ENCODE results near the gene KCTD20.

KCTD20 gene

DNA sequence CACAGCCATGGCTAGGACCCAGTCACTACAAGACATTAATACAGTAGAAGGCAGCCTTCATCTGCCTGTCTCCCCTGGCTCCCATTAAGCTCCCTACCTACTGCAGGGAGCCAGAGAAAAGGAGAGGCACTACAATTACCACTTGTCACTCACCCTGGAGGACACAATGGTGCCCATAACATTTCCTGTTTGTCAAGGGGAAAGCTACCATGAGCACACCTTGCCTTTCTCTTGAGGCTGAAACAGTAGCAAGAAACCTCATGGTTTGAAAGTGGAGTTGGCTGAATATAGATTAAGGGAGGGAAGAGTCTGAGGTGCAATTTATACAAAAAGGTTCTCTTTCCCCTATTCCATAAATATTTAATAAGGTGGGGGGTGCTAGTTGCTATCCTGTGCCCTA, 76.6 kb downstream of the KCTD20 start:
- H2AFZ ChIP-seq (ENCODE audit: low read depth, low read length) = no peak overlapping the region
- TF ChIP-seq, protein P1, sequence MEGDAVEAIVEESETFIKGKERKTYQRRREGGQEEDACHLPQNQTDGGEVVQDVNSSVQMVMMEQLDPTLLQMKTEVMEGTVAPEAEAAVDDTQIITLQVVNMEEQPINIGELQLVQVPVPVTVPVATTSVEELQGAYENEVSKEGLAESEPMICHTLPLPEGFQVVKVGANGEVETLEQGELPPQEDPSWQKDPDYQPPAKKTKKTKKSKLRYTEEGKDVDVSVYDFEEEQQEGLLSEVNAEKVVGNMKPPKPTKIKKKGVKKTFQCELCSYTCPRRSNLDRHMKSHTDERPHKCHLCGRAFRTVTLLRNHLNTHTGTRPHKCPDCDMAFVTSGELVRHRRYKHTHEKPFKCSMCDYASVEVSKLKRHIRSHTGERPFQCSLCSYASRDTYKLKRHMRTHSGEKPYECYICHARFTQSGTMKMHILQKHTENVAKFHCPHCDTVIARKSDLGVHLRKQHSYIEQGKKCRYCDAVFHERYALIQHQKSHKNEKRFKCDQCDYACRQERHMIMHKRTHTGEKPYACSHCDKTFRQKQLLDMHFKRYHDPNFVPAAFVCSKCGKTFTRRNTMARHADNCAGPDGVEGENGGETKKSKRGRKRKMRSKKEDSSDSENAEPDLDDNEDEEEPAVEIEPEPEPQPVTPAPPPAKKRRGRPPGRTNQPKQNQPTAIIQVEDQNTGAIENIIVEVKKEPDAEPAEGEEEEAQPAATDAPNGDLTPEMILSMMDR (IDR thresholded peaks at IDR 0.05; ENCODE audit: low read depth, low read length) = no peak
- TF ChIP-seq EZH2phosphoT487 (IDR thresholded peaks at IDR 0.05; ENCODE audit: low read depth) = no peak
- H3K9ac ChIP-seq (ENCODE audit: low read length) = no peak overlapping the region
- no peaks in the 10 kb centered on the region for H3K9me3 ChIP-seq (ENCODE audit: insufficient read depth, low read length)
- no peak overlapping the region for H3K4me2 ChIP-seq (ENCODE audit: low read length)
- no peaks in the 10 kb centered on the region for H3K79me2 ChIP-seq (ENCODE audit: low read length)
- H3K4me1 ChIP-seq (ENCODE audit: low read length) = no peaks in the 10 kb centered on the region
- no peak overlapping the region for H3K27ac ChIP-seq (ENCODE audit: low read length)
- H3K4me3 ChIP-seq (ENCODE audit: low read length) = no peak overlapping the region
- H3K27me3 ChIP-seq (ENCODE audit: low read depth, low read length) = no peaks in the 10 kb centered on the region
- peaks cover 16% of the 10 kb centered on the region for H3K36me3 ChIP-seq (replicated peaks; ENCODE audit: low read depth, low read length)
- no peaks in the 10 kb centered on the region for H4K20me1 ChIP-seq (ENCODE audit: insufficient read depth, low read length)

DNA sequence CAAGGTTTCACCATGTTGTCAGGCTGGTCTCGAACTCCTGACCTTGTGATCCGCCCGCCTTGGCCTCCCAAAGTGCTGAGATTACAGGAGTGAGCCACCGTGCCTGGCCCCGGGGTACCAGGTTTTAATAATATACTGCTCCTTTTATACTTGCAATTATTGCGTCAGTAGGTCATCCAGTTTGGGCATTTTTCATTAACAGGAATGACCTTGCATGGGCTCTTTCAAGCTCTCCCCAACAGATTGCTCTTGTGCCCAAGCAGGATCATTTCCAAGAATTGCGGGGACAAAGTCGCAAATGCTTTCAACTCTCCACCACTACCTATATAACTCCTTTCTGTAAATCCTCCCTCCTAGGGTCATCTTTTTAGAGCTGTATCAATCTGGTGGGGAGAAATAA, 80.7 kb downstream of the KCTD20 start:
- H3K4me2 ChIP-seq (ENCODE audit: low read length) = no peak overlapping the region
- H3K4me3 ChIP-seq (ENCODE audit: low read length) = no peak overlapping the region
- H3K36me3 ChIP-seq (replicated peaks; ENCODE audit: low read depth, low read length) = peaks cover 18% of the 10 kb centered on the region
- H3K27me3 ChIP-seq (ENCODE audit: low read depth, low read length) = no peaks in the 10 kb centered on the region
- no peaks in the 10 kb centered on the region for H4K20me1 ChIP-seq (ENCODE audit: insufficient read depth, low read length)
- no peak overlapping the region for H2AFZ ChIP-seq (ENCODE audit: low read depth, low read length)
- H3K9ac ChIP-seq (ENCODE audit: low read length) = no peak overlapping the region
- no peak for TF ChIP-seq EZH2phosphoT487 (IDR thresholded peaks at IDR 0.05; ENCODE audit: low read depth)
- TF ChIP-seq, protein P1 (IDR thresholded peaks at IDR 0.05; ENCODE audit: low read depth, low read length) = no peak
- no peaks in the 10 kb centered on the region for H3K79me2 ChIP-seq (ENCODE audit: low read length)
- H3K27ac ChIP-seq (ENCODE audit: low read length) = no peak overlapping the region
- H3K4me1 ChIP-seq (ENCODE audit: low read length) = no peaks in the 10 kb centered on the region
- H3K9me3 ChIP-seq (ENCODE audit: insufficient read depth, low read length) = no peaks in the 10 kb centered on the region

DNA sequence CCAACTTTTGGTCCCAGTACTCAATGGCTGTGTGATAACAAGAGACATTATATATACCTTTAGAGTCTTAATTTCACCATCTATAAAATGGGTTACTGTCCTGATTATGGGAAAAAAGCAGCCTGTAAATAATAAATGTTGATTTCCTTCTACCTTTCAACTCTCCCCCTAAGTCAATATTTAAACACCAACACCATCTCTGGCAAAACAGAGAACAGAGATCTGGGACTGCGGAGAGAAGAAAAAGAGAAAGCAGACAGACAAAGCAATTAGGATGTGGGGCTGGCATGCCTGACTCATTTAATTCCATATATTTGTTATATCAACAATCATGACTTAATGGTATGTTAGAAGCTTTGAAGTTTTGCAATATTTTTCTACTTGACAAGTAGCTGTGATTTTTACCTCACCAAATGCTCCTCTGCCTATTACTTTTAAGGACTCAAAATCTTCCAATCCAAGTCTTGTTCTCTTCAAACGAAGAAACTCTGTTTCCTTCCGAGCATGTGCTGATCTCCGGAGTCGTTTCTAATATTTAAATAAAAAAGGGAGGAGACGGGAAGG, 81.2 kb downstream of the KCTD20 start:
- H3K4me3 ChIP-seq (ENCODE audit: low read length) = no peak overlapping the region
- no peak overlapping the region for H3K27ac ChIP-seq (ENCODE audit: low read length)
- no peaks in the 10 kb centered on the region for H3K79me2 ChIP-seq (ENCODE audit: low read length)
- no peak overlapping the region for H3K9ac ChIP-seq (ENCODE audit: low read length)
- no peaks in the 10 kb centered on the region for H4K20me1 ChIP-seq (ENCODE audit: insufficient read depth, low read length)
- no peaks in the 10 kb centered on the region for H3K27me3 ChIP-seq (ENCODE audit: low read depth, low read length)
- TF ChIP-seq, protein P1 (IDR thresholded peaks at IDR 0.05; ENCODE audit: low read depth, low read length) = no peak
- TF ChIP-seq EZH2phosphoT487 (IDR thresholded peaks at IDR 0.05; ENCODE audit: low read depth) = no peak
- H3K4me1 ChIP-seq (ENCODE audit: low read length) = no peaks in the 10 kb centered on the region
- no peak overlapping the region for H2AFZ ChIP-seq (ENCODE audit: low read depth, low read length)
- no peaks in the 10 kb centered on the region for H3K9me3 ChIP-seq (ENCODE audit: insufficient read depth, low read length)
- peaks cover 18% of the 10 kb centered on the region for H3K36me3 ChIP-seq (replicated peaks; ENCODE audit: low read depth, low read length)
- H3K4me2 ChIP-seq (ENCODE audit: low read length) = no peak overlapping the region

DNA sequence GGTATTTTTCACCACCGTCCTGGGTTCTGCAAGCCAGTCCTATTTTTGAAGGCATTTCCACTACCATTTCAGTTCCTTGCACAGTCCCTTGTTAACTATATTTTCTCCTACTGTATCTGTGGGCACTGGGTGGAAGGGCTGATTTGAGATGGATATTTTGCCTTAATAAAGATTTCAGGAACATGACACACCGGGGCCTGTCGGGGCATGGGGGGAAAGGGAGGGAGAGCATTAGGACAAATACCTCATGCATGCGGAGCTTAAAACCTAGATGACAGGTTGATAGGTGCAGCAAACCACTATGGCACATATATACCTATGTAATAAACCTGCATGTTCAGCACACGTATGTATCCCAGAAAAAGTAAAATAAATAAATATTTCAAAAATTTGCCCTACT, 82.1 kb downstream of the KCTD20 start:
- H3K36me3 ChIP-seq (replicated peaks; ENCODE audit: low read depth, low read length) = peaks cover 16% of the 10 kb centered on the region
- no peak overlapping the region for H3K27ac ChIP-seq (ENCODE audit: low read length)
- TF ChIP-seq, protein P1 (IDR thresholded peaks at IDR 0.05; ENCODE audit: low read depth, low read length) = no peak
- no peak for TF ChIP-seq EZH2phosphoT487 (IDR thresholded peaks at IDR 0.05; ENCODE audit: low read depth)
- no peak overlapping the region for H3K9ac ChIP-seq (ENCODE audit: low read length)
- H3K79me2 ChIP-seq (ENCODE audit: low read length) = no peaks in the 10 kb centered on the region
- H3K4me2 ChIP-seq (ENCODE audit: low read length) = no peak overlapping the region
- H3K9me3 ChIP-seq (ENCODE audit: insufficient read depth, low read length) = no peaks in the 10 kb centered on the region
- H3K4me3 ChIP-seq (ENCODE audit: low read length) = no peak overlapping the region
- H4K20me1 ChIP-seq (ENCODE audit: insufficient read depth, low read length) = no peaks in the 10 kb centered on the region
- no peak overlapping the region for H2AFZ ChIP-seq (ENCODE audit: low read depth, low read length)
- no peaks in the 10 kb centered on the region for H3K4me1 ChIP-seq (ENCODE audit: low read length)
- H3K27me3 ChIP-seq (ENCODE audit: low read depth, low read length) = no peaks in the 10 kb centered on the region

Data from OCI-LY3 (cell line).